HG03378 (cell line): ENCODE results near the gene MSS51.

Experiments
- ATAC-seq: cut with Tn5 transposase; IDR thresholded peaks from one replicate; pipeline ENCODE4 v1.9.1; 2021; ENCODE audit warnings: mild to moderate bottlenecking, moderate library complexity; ENCODE audit not compliant: unreplicated experiment

MSS51 gene

GRCh38 chr10:73433538-73433867 is at the start of gene MSS51:
Gene MSS51 (minus strand): TSS chr10:73433561. CDS start chr10:73428284, 5,277 bp downstream.
- no peak for ATAC-seq

GRCh38 chr10:73480158-73480557 is 46.8 kb upstream of the MSS51 start:
- no peak for ATAC-seq

- ATAC-seq = no peak
Observed at GRCh38 chr10:73478636-73479035, 45.3 kb upstream of the MSS51 start.

GRCh38 chr10:73471226-73471625 is 37.9 kb upstream of the MSS51 start:
- ATAC-seq = no peak

DNA sequence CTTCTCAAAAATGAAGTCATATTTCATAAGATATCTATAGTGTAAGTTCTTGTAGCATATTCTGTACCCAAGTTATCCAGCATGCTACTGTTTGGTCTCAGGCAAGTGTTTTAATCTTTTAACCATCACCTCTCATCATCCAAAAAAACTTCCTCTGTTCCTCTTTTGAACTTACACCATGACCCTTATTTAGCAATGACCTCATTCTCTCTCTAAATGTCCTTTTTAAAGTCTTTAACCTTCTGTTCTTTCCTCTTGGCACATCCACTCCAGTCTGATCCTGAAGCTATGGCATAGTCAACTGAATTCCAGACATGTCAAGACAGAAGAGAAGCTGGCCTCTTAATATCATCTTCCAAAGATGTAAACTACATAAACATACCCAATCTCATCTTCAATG is 36.2 kb upstream of the MSS51 start:
- ATAC-seq = no peak

DNA sequence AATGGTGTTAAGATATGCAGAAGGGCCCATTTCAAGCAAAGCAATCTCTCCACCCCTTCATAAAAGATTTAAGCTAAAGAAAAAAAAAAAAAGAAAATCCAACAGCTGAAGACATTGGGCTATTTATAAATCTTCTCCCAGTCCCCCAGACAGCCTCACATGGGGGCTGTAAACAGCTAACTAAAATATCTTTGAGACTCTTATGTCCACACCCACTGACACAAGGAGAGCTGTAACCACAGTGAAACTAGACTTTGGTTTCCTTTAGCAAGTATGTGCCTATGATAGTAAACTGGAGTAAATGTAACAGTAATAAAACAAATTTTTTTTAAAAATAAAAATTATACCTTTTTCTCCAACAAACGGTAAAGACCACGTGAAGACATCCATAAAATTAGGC is 33.8 kb upstream of the MSS51 start:
- ATAC-seq = no peak

DNA sequence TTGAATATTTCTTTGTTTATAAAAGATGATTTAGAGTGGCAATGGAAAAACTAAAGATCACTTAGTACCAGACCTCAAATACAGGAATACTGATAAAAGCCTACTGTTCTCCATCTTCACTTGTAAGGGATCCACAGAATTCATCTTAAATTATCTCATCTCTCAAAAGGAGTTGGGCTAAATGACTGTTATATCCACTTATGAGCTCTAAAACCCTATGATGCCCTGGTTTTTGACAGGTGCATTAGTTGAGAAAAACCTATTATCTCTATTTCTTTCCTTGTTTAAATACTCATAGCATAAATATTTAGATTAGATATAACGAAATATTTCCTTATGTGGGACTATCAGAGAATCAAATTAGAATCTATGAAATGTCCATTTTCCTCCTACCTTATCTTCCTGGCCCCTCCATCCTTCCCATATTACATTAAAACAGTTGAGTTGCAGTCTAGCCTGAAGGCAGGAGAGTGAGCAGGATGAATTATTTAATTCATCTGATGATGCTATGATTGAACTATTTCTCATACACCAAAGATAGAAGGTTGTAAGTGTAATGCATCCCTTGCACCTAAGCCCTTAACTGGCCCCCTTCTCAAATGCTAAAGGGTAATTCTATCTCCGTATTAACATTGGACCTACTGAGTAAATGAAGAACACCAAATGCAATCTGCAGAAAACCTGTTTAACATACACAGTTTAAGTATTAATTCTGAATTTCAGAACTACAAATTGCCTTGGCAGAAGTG is 32.8 kb upstream of the MSS51 start:
- ATAC-seq = no peak

DNA sequence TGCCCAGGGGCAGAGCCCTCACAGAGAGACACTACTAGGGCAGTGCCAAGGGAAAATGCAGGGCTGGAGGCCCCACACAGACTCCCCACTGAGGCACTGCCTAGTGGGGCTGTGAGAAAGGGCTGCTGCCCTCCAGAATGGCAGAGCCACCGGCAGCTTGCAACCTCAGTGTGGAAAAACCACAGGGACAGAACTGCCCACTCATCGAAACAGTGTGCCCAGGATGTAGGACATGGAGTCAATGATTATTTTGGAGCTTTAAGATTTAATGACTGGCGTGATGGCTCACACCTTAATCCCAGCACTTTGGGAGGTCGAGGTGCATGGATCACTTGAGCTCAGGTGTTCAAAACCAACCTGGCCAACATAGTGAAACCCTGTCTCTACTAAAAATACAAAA is 27.5 kb upstream of the MSS51 start:
- ATAC-seq = no peak

GRCh38 chr10:73459683-73460314 is 26.4 kb upstream of the MSS51 start:
- ATAC-seq = no peak

- ATAC-seq = no peak
Observed at GRCh38 chr10:73456187-73456890, 23.0 kb upstream of the MSS51 start.

GRCh38 chr10:73449113-73449512 is 15.8 kb upstream of the MSS51 start:
- no peak for ATAC-seq

- no peak for ATAC-seq
Observed at GRCh38 chr10:73448384-73448783, 15.0 kb upstream of the MSS51 start.

DNA sequence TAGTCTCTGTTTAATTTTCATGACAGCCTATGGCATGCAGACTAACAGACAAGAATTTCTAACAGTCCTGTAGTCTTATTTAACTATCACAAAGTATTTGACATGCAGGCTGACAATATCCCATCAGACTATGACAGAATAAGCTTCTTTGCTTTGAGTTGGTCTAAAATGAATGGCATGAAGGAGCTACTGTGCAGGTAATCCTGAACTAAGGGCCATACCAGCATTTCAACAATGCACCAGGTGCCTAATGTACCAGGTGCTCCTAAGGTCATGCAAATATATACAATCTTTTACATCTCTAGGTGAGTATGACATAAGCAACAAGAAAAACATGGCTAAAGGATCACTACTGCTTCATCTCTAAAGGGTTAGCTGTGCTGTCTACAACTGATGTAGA is 13.6 kb upstream of the MSS51 start:
- no peak for ATAC-seq

DNA sequence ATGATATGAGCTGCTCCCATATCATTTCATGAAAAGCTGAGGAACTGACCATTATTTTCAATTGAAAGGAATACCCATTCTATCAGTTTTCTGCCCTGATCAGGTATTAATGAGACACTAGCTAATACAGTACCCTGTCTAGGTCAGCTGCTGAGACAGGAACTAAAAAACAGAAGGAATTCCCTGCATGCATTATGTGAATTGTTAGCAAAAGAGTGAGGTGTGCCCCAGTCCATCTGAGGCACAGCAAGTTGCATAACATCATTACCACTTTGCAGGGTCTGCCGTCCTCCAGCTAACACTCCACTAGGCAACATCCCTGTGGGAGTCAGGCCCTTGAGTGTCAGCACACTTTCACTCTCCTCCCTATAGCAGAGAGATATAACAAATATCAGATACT is 11.1 kb upstream of the MSS51 start:
- no peak for ATAC-seq

DNA sequence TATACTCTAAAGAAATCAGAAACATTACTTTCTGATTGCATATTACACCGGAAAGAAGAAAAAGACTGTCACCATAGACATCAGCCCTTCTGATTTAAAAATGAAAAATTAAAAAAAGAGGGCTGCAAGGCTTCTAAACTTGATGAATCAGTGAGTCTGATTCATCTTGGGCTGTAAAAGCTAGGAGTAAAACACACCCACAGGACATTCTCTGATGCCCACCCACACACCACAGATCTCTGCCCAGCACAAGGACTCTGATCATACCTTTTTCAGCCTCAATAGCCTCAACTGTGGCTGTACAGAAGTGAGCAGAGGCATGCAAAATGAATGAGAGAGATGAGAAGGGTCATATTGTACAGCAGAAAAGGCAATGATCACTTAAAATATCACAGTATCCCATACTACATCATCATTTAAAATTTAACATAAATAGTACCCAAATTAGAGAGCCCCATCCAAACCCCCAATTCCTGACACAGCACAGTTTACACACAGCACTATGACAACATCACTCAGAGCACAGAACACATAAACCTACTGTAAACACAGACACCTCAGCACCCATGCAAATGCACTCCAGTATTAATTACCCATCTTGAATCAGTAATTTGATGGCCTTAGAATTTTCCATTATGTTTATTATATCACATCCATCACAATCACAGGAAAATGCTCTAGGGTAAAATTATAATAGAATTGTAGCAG is 6.4 kb upstream of the MSS51 start:
- ATAC-seq = no peak

- ATAC-seq = no peak
Observed at GRCh38 chr10:73439055-73439454, 5.7 kb upstream of the MSS51 start.

- no peak for ATAC-seq
Observed at GRCh38 chr10:73432646-73433537, 469 bp downstream of the MSS51 start.

DNA sequence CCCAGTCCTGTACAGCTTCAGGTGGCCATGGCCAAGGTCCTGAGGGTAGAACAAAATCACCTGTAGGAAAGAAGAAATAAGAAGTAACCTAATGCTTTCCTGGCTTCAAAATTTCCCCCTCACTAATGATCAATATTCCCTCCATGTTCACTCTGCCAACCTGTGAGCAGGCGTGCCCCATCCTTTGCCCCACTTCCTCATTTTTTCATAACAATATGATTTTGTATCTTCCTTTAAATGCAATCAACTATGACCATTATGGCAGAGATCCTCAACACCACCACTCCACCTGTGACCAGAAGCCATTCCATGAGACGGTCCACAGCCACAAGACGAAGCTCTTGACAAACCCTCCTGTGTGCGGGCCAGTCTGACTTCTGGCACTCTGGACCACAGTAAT is 7.0 kb downstream of the MSS51 start:
- ATAC-seq = no peak

DNA sequence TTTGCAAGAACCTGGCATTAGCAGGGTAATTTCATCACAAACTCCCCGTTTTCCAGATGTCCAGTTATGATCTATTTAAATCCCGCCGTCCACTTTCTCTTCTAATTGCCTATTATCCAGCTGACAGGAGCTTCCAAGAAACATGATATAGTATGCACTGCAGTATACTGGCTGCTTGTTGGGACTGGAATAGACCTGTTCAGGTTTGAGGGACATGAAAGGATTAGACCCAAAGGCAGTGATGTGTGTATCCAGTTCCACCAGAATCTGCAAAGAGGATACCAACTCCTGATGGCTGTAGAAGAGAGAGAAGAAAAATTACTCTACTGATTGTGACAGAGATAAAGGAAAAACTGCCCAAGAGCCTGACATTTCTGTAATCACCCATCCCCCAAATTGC is 8.9 kb downstream of the MSS51 start:
- ATAC-seq = no peak

- ATAC-seq = no peak
Observed at GRCh38 chr10:73423309-73423708, 10.1 kb downstream of the MSS51 start.

GRCh38 chr10:73416571-73416970 is 16.8 kb downstream of the MSS51 start:
- ATAC-seq = no peak
